ENCODE data around the gene RFTN2. TPM values are rescaled to one million over a fixed set of nuclear protein-coding genes. Genes with fewer than 3 reads are reported as not detected.
"Not testable (repeated sequence)": the region's sequence is repeated elsewhere in the genome, so short reads cannot be mapped to it uniquely, and the experiment has no call there.

The RFTN2 gene
- total RNA-seq, 4 donors from 2014 or later = 5.0 to 7.4 (median 6.1) TPM

DNA sequence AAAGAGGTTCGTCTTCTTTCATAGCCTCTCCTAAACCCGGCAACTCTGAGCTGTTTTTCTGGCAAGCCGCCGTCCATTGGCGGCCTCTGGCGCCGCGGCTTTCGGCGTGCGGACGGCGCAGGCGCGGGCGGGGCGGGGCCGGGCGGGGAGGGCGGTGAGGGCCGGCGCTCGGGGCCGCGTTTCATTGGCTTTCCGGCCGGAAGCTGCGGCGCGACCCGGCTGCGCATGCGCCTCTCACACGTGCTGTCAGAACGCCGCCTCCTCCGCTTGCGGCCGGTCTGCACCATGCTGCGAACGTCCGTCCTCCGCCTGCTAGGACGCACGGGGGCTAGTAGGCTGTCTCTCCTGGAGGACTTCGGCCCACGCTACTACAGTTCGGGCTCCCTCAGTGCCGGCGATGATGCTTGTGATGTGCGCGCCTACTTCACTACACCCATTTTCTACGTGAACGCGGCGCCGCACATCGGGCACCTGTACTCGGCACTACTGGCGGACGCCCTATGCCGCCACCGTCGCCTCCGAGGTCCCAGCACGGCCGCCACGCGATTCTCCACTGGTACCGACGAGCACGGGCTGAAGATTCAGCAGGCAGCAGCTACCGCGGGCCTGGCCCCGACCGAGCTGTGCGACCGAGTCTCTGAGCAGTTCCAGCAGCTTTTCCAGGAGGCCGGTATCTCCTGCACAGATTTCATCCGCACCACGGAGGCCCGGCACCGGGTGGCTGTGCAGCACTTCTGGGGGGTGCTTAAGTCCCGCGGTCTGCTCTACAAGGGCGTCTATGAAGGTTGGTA lies 29.9 kb upstream of the RFTN2 start, which contains the start of gene MARS2:
TSS of gene MARS2 (plus strand) at position 249 of the 791 bp plus-strand sequence. CDS start at position 286, 37 bp downstream.
- no peaks in the 10 kb centered on the region for H3K9me3 ChIP-seq
- H3K27me3 ChIP-seq = no peaks in the 10 kb centered on the region
- no peaks in the 10 kb centered on the region for H3K36me3 ChIP-seq
- peak within 1 kb of the TSS; percentile 76 to 87 (median 78) for H3K27ac ChIP-seq (replicated peaks in 1 of 4)
- H3K4me3 ChIP-seq = peak within 1 kb of the TSS; percentile 82 to 95 (median 92)
- intact Hi-C loops (cut with DNase I) = loop anchor here (5.0 to 10.0 kb wide), 2 partner anchors 193 to 251 kb away; partner anchors contain the start of gene COQ10B
- H3K4me1 ChIP-seq = peaks cover 25 to 56% (median 40%) of the 10 kb centered on the region in 4 donors
- TF ChIP-seq EP300 (IDR thresholded peaks at IDR 0.05) (no peak), POLR2A (IDR thresholded peaks at IDR 0.05; ENCODE audit: low read depth) (peak; percentile 18), POLR2AphosphoS5 (IDR thresholded peaks at IDR 0.05) (peak; percentile 77 to 83)
- TF ChIP-seq, protein P1, sequence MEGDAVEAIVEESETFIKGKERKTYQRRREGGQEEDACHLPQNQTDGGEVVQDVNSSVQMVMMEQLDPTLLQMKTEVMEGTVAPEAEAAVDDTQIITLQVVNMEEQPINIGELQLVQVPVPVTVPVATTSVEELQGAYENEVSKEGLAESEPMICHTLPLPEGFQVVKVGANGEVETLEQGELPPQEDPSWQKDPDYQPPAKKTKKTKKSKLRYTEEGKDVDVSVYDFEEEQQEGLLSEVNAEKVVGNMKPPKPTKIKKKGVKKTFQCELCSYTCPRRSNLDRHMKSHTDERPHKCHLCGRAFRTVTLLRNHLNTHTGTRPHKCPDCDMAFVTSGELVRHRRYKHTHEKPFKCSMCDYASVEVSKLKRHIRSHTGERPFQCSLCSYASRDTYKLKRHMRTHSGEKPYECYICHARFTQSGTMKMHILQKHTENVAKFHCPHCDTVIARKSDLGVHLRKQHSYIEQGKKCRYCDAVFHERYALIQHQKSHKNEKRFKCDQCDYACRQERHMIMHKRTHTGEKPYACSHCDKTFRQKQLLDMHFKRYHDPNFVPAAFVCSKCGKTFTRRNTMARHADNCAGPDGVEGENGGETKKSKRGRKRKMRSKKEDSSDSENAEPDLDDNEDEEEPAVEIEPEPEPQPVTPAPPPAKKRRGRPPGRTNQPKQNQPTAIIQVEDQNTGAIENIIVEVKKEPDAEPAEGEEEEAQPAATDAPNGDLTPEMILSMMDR (IDR thresholded peaks at IDR 0.05) = peak in 2 of 3 experiments; percentile 7
- DNase-seq (ENCODE audit: extremely low spot score) = peak; percentile 98
- WGBS = 1% methylated on average over 13 of the region's 86 CpGs

DNA sequence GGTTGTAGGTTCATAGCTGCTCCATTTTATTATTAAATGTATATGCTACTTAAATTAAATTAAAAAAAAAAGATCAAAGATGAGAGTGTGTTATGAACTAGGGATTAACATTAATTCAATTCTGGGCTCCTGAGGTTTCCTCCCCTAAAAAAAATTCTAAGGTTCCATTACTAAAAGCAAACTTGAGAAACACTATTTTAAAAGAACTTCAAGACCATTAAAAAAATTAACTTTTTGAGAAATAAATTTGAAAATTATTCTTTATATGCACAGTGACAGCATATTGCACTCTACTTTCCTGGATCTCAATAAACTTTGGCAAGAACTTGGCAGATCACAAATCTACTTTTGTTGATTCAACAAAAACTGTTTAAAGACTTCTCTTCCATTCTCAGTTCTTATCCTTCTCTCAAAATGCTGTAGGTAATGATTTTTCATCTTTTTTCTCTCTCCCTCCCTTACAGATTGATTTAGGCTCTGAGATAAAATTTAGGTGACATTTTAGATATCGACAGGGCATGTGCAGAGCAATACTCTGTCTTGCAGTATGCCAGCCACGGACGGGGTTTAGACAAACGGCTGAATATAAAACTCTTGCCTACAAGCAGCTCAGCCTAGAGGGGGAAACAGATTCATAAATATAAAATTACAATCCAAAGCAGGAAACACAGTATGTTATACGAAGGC lies 29.2 kb upstream of the RFTN2 start:
- peak overlapping the region; percentile 82 to 95 (median 92) for H3K4me3 ChIP-seq
- H3K27me3 ChIP-seq = no peaks in the 10 kb centered on the region
- no peaks in the 10 kb centered on the region for H3K9me3 ChIP-seq
- peak overlapping the region; percentile 76 to 87 (median 78) for H3K27ac ChIP-seq (replicated peaks in 1 of 4)
- no peaks in the 10 kb centered on the region for H3K36me3 ChIP-seq
- intact Hi-C loops (cut with DNase I) = loop anchor here (5.0 to 10.0 kb wide), 2 partner anchors 192 to 250 kb away; partner anchors contain the start of gene COQ10B
- no peak for DNase-seq (ENCODE audit: extremely low spot score)
- WGBS = 1% methylated on average over 5 of the region's 5 CpGs
- TF ChIP-seq EP300 (IDR thresholded peaks at IDR 0.05) (no peak), POLR2AphosphoS5 (IDR thresholded peaks at IDR 0.05) (no peak)
- peaks cover 25 to 48% (median 40%) of the 10 kb centered on the region in 4 donors for H3K4me1 ChIP-seq

DNA sequence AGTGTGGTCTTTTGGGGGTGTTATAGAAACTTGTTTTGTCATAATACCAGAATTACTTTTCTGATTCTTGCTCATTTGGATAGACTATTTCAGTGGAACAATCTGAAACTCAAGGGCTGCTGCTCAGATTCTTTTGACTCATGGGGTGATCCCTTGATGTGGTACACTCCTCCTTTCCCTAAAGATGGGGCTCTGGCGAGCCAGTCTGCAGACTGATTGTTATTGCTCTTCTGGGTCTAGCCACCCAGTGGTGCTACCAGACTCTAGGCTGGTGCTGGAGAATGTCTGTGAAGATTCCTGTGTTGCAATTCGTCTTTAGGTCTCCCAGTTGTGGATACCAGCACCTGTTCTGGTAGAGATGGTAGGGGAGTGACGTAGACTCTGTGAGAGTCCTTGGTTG lies 25.6 kb upstream of the RFTN2 start:
- H3K4me1 ChIP-seq = peaks cover 0 to 12% (median 7%) of the 10 kb centered on the region in 4 donors
- TF ChIP-seq POLR2AphosphoS5 (IDR thresholded peaks at IDR 0.05) (no peak), POLR2A (IDR thresholded peaks at IDR 0.05; ENCODE audit: low read depth) (no peak), EP300 (IDR thresholded peaks at IDR 0.05) (no peak)
- TF ChIP-seq, protein P1 (IDR thresholded peaks at IDR 0.05) = no peak
- H3K36me3 ChIP-seq = no peaks in the 10 kb centered on the region
- no peaks in the 10 kb centered on the region for H3K27me3 ChIP-seq
- DNase-seq (ENCODE audit: extremely low spot score) = no peak
- WGBS = 91% methylated on average over 3 of the region's 3 CpGs
- intact Hi-C loops (cut with DNase I) = loop anchor here (10.0 kb wide), 1 partner anchor 246 kb away; the partner anchor contains the start of gene COQ10B
- no peak overlapping the region for H3K27ac ChIP-seq (replicated peaks in 1 of 4)
- H3K4me3 ChIP-seq = no peak overlapping the region
- no peaks in the 10 kb centered on the region for H3K9me3 ChIP-seq

DNA sequence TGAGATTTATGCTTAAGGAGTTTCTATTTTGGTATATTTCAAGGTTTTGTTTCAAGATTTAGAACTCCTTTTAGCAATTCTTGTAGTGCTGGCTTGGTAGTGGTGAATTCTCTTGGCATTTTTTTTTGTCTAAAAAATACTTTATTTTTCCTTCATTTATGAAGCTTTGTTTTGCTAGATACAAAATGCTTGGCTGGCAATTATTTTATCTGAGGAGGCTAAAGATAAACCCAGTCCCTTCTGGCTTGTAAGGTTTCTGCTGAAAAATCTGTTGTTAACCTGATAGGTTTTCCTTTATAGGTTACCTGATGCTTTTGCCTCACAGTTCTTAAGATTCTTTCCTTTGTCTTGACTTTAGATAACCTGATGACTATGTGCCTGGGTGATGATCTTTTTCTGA lies 24.3 kb upstream of the RFTN2 start:
- DNase-seq (ENCODE audit: extremely low spot score); H3K4me1 ChIP-seq; H3K36me3 ChIP-seq; H3K27ac ChIP-seq (replicated peaks in 1 of 4); H3K27me3 ChIP-seq; H3K9me3 ChIP-seq; H3K4me3 ChIP-seq: not testable (repeated sequence)
- intact Hi-C loops (cut with DNase I) = loop anchor here (10.0 kb wide), 1 partner anchor 245 kb away; the partner anchor contains the start of gene COQ10B

DNA sequence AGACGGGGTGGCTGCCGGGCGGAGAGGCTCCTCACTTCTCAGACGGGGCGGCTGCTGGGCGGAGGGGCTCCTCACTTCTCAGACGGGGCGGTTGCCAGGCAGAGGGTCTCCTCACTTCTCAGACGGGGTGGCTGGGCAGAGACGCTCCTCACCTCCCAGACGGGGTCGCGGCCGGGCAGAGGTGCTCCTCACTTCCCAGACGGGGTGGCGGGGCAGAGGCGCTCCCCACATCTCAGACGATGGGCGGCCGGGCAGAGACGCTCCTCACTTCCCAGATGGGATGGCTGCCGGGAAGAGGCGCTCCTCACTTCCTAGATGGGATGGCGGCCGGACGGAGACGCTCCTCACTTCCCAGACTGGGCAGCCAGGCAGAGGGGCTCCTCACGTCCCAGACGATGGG lies 21.2 kb upstream of the RFTN2 start:
- H3K4me1 ChIP-seq; H3K27me3 ChIP-seq; H3K4me3 ChIP-seq; DNase-seq (ENCODE audit: extremely low spot score); intact Hi-C loops (cut with DNase I); H3K36me3 ChIP-seq; H3K27ac ChIP-seq (replicated peaks in 1 of 4); H3K9me3 ChIP-seq: not testable (repeated sequence)
- WGBS = 93% methylated on average over 3 of the region's 29 CpGs

DNA sequence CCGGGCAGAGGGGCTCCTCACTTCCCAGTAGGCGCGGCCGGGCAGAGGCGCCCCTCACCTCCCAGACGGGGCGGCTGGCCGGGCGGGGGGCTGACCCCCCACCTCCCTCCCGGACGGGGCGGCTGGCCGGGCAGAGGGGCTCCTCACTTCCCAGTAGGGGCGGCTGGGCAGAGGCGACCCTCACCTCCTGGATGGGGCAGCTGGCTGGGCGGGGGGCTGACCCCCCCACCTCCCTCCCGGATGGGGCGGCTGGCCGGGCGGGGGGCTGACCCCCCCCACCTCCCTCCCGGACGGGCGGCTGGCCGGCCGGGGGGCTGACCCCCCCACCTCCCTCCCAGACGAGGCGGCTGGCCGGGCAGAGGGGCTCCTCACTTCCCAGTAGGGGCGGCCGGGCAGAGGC lies 20.6 kb upstream of the RFTN2 start:
- H3K4me1 ChIP-seq; H3K4me3 ChIP-seq; intact Hi-C loops (cut with DNase I); DNase-seq (ENCODE audit: extremely low spot score); H3K36me3 ChIP-seq; H3K27ac ChIP-seq (replicated peaks in 1 of 4); H3K9me3 ChIP-seq; H3K27me3 ChIP-seq: not testable (repeated sequence)
- 81% methylated on average over 5 of the region's 30 CpGs for WGBS

DNA sequence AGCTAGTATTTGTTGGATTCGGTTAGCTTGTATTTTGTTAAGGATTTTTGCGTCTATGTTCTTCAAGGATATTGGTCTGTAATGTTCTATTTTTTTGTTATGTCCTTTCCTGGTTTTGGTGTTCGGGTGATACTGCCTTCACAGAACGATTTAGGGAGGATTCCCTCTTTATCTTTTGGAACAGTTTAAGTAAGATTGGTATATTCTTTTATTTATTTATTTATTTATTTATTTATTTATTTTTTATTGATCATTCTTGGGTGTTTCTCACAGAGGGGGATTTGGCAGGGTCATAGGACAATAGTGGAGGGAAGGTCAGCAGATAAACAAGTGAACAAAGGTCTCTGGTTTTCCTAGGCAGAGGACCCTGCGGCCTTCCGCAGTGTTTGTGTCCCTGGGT lies 19.8 kb upstream of the RFTN2 start:
- intact Hi-C loops (cut with DNase I); H3K27ac ChIP-seq (replicated peaks in 1 of 4); DNase-seq (ENCODE audit: extremely low spot score); H3K4me3 ChIP-seq; H3K36me3 ChIP-seq; H3K4me1 ChIP-seq; H3K27me3 ChIP-seq; H3K9me3 ChIP-seq: not testable (repeated sequence)
- 95% methylated on average over 4 of the region's 6 CpGs for WGBS

Measured in esophagus muscularis mucosa (tissue), 4 donors.